Fibroblast of upper back skin (primary cell): ENCODE results near the gene CDK2.
A peak's percentile ranks its signal among the peaks of the same experiment; 100 is the strongest.

ENCODE experiments used
- DNase-seq: peaks from one replicate; pipeline ENCODE4 v3.0.0-alpha.2; 2013

The CDK2 gene

DNA sequence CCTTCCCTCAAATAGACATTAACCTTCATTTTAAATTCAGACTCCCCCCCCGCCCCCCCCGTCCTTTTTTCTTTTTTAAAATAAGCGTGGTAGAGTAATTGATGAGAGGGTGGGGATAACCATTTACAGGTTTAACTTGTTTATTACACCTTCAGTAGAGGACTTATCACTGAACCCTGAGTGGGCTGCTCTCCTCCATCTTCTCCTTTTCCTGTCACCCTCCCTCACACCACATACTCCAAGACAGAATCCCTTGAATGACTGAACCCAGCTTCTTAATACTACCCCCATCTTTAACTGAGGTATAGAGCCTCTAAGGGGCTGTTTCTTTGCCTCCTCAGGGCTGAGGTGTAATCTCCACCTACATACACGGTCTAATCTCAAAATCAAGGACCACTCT lies 50.6 kb downstream of the CDK2 start:
- DNase-seq = no peak

DNA sequence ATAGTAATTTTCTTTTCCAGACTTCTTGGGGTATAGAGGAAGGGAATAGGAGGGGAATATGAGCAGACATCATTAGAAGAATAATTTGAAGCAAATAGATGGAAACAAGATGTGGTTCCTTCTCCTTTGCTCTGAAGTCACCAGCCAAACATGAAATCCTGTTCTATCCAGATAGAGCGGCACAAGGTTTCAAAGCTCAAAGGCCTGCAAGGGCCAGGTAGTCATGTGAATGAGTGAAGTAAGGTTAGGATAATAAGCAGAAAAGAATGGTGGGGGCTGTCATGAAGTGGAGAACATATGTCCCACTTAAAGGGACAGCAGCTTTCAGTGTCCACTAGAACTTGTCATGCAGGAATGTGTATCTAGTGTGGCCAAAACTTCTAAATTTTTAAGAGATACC lies 51.7 kb downstream of the CDK2 start:
- DNase-seq = no peak

DNA sequence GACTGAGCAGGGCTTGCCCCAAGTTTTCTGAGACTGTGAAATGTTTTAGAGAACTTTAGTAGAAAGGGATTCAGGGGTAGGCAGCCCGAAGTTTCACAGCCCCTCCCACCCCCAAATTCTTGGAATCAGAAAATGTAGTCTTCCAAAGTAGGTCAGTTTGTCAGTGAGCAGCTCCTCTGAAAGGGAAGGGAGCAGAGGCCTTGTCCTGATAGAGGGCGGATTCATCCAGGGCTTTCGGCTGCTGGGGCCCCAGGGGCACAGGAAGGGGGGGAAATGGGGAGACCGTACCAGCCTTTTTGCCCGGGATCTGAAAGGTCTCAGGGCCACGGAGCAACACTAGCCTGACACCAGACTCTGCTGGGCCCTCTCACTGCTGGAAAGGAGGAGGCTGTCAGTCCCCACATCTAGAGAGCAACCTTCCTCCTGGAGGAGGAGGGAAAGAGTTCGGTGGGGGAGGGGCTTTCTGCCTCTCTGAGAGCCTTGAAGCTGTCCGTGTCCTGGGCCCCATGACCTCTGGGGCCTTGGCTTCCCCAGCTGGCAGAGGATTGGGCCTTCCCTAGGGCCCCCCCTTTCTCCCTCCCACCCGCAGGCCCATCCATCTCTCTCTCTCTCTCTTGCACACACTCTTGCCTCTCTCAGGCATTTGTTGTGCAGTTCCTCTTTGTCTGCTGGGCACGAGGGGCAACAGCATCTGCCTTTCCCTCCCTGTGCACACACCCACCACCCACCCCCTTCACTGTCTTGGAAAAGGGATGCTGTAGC lies 54.0 kb downstream of the CDK2 start, which contains the start of gene IKZF4:
IKZF4 (plus strand) TSS at position 621 of the 762 bp plus-strand sequence. CDS start 451 bp downstream, outside the sequence.
- peak; percentile 44 for DNase-seq

DNA sequence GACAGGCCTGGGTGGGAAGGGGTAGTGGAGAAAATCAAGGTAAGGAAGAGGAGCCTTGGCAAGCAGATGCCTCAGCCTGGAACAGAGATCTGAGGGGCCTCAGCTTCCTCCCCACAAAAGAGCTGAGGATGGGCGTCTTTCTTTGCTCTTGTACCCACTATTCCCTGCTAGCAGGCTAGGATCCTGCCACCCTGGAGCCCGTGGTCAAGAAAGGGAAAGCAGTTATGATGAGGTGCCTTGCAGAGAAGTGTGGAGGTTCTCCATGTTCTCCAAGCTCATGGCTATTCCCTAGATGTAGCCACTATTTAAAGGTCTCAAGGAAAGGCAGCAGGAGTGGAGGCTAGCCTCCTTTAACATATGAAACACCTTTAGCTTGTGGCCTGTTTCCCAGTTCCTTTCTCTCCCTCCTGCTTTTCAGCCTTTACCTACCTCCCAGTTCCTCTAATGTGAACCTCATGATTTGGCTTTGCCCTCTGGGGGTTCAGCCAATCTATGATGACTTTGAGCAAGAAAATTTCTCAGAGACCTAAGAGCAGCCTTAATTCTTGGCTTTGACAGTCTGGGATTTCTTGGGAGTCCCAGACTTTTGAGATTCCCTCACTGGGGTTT lies 55.4 kb downstream of the CDK2 start:
- DNase-seq = no peak
